Astrocyte (in vitro differentiated cells and primary cell): Measurements from ENCODE around the gene SLC39A5. TPM values are rescaled to one million over a fixed set of nuclear protein-coding genes. Genes with fewer than 3 reads are reported as not detected.

Source experiments
- DNase-seq: peaks from one replicate; pipeline ENCODE4 v3.0.0-alpha.2; 2010; ENCODE audit warnings: low read depth
- FAIRE-seq: peaks from 2 replicates; lab custom pipeline; 2011; peaks lifted over from hg19 to GRCh38; lab: Jason Lieb, UNC
- H2AFZ ChIP-seq: 2 replicates; pipeline ENCODE4 v1.6.0; 2012; ENCODE audit warnings: low read depth, low read length, inconsistent platforms
- H3K27ac ChIP-seq: 2 replicates; pipeline ENCODE4 v1.5.1; 2011; ENCODE audit warnings: low read depth, low read length, inconsistent platforms
- H3K27me3 ChIP-seq: 2 replicates; pipeline ENCODE4 v1.6.0; 2011; ENCODE audit warnings: low read length, inconsistent platforms; ENCODE audit not compliant: insufficient read depth
- H3K36me3 ChIP-seq: 2 replicates; pipeline ENCODE4 v1.5.1; 2011; ENCODE audit warnings: low read length, inconsistent platforms; ENCODE audit not compliant: insufficient read depth
- H3K4me1 ChIP-seq: 2 replicates; pipeline ENCODE4 v1.5.1; 2011; ENCODE audit warnings: low read length, inconsistent platforms; ENCODE audit not compliant: insufficient read depth
- H3K4me2 ChIP-seq: 2 replicates; pipeline ENCODE4 v1.6.0; 2012; ENCODE audit warnings: low read length, inconsistent platforms
- H3K4me3 ChIP-seq: 2 replicates; pipeline ENCODE4 v1.5.1; 2011; ENCODE audit warnings: low read depth, mild to moderate bottlenecking, low read length, inconsistent platforms; ENCODE audit not compliant: insufficient read depth
- H3K79me2 ChIP-seq: 2 replicates; pipeline ENCODE4 v1.6.0; 2012; ENCODE audit warnings: mild to moderate bottlenecking, low read length, inconsistent platforms; ENCODE audit not compliant: insufficient read depth
- H3K9ac ChIP-seq: 2 replicates; pipeline ENCODE4 v1.6.0; 2012; ENCODE audit warnings: mild to moderate bottlenecking, low read length, inconsistent platforms
- H3K9me3 ChIP-seq: 2 replicates; pipeline ENCODE4 v1.5.1; 2012; ENCODE audit warnings: low read depth, mild to moderate bottlenecking, low read length, inconsistent platforms; ENCODE audit not compliant: insufficient read depth
- H4K20me1 ChIP-seq: 2 replicates; pipeline ENCODE4 v1.6.0; 2012; ENCODE audit warnings: low read length, inconsistent platforms; ENCODE audit not compliant: insufficient read depth
- H3K27ac Mint-ChIP-seq: one replicate; pipeline ENCODE4 v1.8.0; 2021; ENCODE audit warnings: mild to moderate bottlenecking, mixed read lengths; ENCODE audit not compliant: unreplicated experiment
- H3K27me3 Mint-ChIP-seq: one replicate; pipeline ENCODE4 v1.8.0; 2021; ENCODE audit warnings: low read depth, mixed read lengths; ENCODE audit not compliant: unreplicated experiment
- H3K36me3 Mint-ChIP-seq: one replicate; pipeline ENCODE4 v1.8.0; 2021; ENCODE audit warnings: low read depth, mixed read lengths; ENCODE audit not compliant: unreplicated experiment
- H3K4me1 Mint-ChIP-seq: one replicate; pipeline ENCODE4 v1.8.0; 2021; ENCODE audit warnings: low read depth, mixed read lengths; ENCODE audit not compliant: unreplicated experiment
- H3K4me3 Mint-ChIP-seq: one replicate; pipeline ENCODE4 v1.8.0; 2021; ENCODE audit warnings: mild to moderate bottlenecking, moderate library complexity, mixed read lengths; ENCODE audit not compliant: unreplicated experiment
- H3K9me3 Mint-ChIP-seq: one replicate; pipeline ENCODE4 v1.8.0; 2021; ENCODE audit warnings: mild to moderate bottlenecking, mixed read lengths; ENCODE audit not compliant: unreplicated experiment
- EZH2 ChIP-seq: IDR thresholded peaks from 2 replicates; pipeline ENCODE4 v1.6.1; 2012; ENCODE audit warnings: mild to moderate bottlenecking, low read length, inconsistent platforms; ENCODE audit not compliant: insufficient read depth
- total RNA-seq: library from RNA; stranded (reverse); gene quantifications from 2 replicates; pipeline ENCODE4 v1.2.1, GENCODE V29; 2021
- TF ChIP-seq, protein P1 (sequence below): IDR thresholded peaks from 2 replicates; pipeline ENCODE4 v1.5.1; 2011; ENCODE audit warnings: low read depth, mild to moderate bottlenecking, inconsistent platforms, low read length, moderate library complexity; ENCODE audit not compliant: insufficient read depth

The SLC39A5 gene
- total RNA-seq, 1 donor from 2014 or later = 0.39 TPM

DNA sequence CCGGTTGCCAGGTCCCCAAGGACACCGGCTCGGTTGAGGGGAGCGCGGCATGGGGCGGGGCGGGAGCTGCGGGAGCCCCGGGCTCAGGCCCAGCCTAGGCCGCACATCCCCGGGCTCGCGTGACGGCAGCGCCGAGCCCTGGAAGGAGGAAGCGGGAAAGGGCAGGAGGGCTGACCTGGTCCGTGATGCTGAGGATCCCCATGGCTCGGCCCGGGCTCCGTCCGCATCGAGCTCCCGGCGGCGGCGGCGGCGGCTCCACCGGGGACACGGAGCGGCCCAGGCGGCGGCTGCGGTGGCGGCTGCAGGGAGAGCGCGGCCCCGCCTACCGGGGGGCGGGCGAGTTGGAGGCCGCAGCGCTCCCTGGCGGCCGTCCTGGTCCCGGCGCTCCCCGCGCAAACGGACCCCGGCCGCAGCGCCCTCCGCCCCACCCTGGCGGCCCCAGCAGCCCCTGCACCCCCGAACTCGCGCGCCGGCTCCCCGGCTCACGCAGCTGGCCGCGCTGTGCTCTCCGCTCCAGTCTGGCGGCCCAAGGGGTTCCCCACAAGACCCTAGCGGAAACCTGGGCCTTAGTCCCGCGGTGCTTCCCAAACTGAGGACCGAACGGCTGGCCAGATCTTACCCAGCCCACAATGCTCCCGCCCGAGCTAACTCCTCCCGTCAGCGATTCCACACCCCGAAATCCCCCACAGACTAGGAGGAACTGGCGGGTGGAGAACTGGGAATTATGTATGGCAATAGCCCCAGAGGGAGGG lies 28.4 kb downstream of the SLC39A5 start, which contains the start of gene ANKRD52:
Gene ANKRD52, minus strand, starts transcription at position 317 of the 752 bp plus-strand sequence. Its CDS starts 115 bp downstream, at position 202.
- Histone ChIP-seq H3K79me2 (peaks cover 47% of the 10 kb centered on the region), H3K9ac (peak within 1 kb of the TSS; percentile 95), H3K9me3 (no peaks in the 10 kb centered on the region), H3K4me1 (peaks cover 35% of the 10 kb centered on the region), H3K27me3 (no peaks in the 10 kb centered on the region), H3K4me3 (peak within 1 kb of the TSS; percentile 94), H2AFZ (peak within 1 kb of the TSS; percentile 97), H4K20me1 (peaks cover 41% of the 10 kb centered on the region), H3K36me3 (peaks cover 26% of the 10 kb centered on the region), H3K27ac (peak within 1 kb of the TSS; percentile 80), H3K4me2 (peak within 1 kb of the TSS; percentile 99)
- peak within 1 kb of the TSS; percentile 97 for H3K27ac Mint-ChIP-seq
- DNase-seq = peak; percentile 66
- peaks cover 30% of the 10 kb centered on the region for H3K4me1 Mint-ChIP-seq
- no peak for FAIRE-seq
- H3K36me3 Mint-ChIP-seq = peaks cover 19% of the 10 kb centered on the region
- TF ChIP-seq, protein P1, sequence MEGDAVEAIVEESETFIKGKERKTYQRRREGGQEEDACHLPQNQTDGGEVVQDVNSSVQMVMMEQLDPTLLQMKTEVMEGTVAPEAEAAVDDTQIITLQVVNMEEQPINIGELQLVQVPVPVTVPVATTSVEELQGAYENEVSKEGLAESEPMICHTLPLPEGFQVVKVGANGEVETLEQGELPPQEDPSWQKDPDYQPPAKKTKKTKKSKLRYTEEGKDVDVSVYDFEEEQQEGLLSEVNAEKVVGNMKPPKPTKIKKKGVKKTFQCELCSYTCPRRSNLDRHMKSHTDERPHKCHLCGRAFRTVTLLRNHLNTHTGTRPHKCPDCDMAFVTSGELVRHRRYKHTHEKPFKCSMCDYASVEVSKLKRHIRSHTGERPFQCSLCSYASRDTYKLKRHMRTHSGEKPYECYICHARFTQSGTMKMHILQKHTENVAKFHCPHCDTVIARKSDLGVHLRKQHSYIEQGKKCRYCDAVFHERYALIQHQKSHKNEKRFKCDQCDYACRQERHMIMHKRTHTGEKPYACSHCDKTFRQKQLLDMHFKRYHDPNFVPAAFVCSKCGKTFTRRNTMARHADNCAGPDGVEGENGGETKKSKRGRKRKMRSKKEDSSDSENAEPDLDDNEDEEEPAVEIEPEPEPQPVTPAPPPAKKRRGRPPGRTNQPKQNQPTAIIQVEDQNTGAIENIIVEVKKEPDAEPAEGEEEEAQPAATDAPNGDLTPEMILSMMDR = peak; percentile 24
- no peak for TF ChIP-seq EZH2
- H3K27me3 Mint-ChIP-seq = no peaks in the 10 kb centered on the region
- H3K9me3 Mint-ChIP-seq = no peaks in the 10 kb centered on the region
- peak within 1 kb of the TSS; percentile 94 for H3K4me3 Mint-ChIP-seq

- Mint-ChIP-seq H3K27me3 (no peaks in the 10 kb centered on the region), H3K9me3 (no peaks in the 10 kb centered on the region), H3K27ac (peak overlapping the region; percentile 97), H3K4me1 (peaks cover 30% of the 10 kb centered on the region), H3K4me3 (peak overlapping the region; percentile 89), H3K36me3 (peaks cover 13% of the 10 kb centered on the region)
- H3K9me3 ChIP-seq = no peaks in the 10 kb centered on the region
- no peak for FAIRE-seq
- no peak for DNase-seq
- H3K4me2 ChIP-seq = peak overlapping the region; percentile 99
- peaks cover 42% of the 10 kb centered on the region for H3K79me2 ChIP-seq
- H2AFZ ChIP-seq = peak overlapping the region; percentile 97
- peak overlapping the region; percentile 94 for H3K4me3 ChIP-seq
- TF ChIP-seq, protein P1 = no peak
- no peak for TF ChIP-seq EZH2
- H3K27me3 ChIP-seq = no peaks in the 10 kb centered on the region
- H4K20me1 ChIP-seq = peaks cover 35% of the 10 kb centered on the region
- peak overlapping the region; percentile 80 for H3K27ac ChIP-seq
- H3K4me1 ChIP-seq = peaks cover 35% of the 10 kb centered on the region
- H3K36me3 ChIP-seq = peaks cover 20% of the 10 kb centered on the region
- H3K9ac ChIP-seq = peak overlapping the region; percentile 95
These were observed 29.0 kb downstream of the SLC39A5 start for GRCh38 chr12:56258820-56259183.

DNA sequence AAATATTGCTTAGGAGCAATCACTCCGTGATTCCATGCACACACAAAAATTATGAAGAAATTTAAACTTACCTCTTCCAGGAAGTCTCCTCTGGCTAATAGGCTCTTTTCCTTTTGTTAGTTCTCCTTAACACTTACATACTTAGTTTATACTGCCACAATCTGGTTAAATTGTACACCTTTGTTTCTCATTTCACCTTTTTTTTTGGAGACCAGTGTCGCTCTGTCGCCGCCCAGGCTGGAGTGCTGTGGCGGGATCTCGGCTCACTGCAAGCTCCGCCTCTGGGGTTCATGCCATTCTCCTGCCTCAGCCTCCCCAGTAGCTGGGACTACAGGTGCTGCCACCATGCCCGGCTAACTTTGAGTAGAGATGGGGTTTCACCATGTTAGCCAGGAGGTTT lies 30.5 kb downstream of the SLC39A5 start:
- Histone ChIP-seq H3K4me2 (no peak overlapping the region), H3K9ac (no peak overlapping the region), H3K4me3 (no peak overlapping the region), H3K4me1 (peaks cover 35% of the 10 kb centered on the region), H3K9me3 (no peaks in the 10 kb centered on the region), H2AFZ (no peak overlapping the region), H4K20me1 (peaks cover 20% of the 10 kb centered on the region), H3K27me3 (no peaks in the 10 kb centered on the region), H3K36me3 (peaks cover 7% of the 10 kb centered on the region), H3K79me2 (peaks cover 27% of the 10 kb centered on the region), H3K27ac (no peak overlapping the region)
- no peaks in the 10 kb centered on the region for H3K27me3 Mint-ChIP-seq
- no peak for TF ChIP-seq EZH2
- TF ChIP-seq, protein P1 = no peak
- peaks cover 2% of the 10 kb centered on the region for H3K36me3 Mint-ChIP-seq
- FAIRE-seq = no peak
- H3K27ac Mint-ChIP-seq = peak overlapping the region; percentile 73
- no peak overlapping the region for H3K4me3 Mint-ChIP-seq
- H3K9me3 Mint-ChIP-seq = no peaks in the 10 kb centered on the region
- DNase-seq = no peak
- peaks cover 30% of the 10 kb centered on the region for H3K4me1 Mint-ChIP-seq
